AG08396 (cell line): Measurements from ENCODE around the gene CCNYL1.
A peak's percentile ranks its signal among the peaks of the same experiment; 100 is the strongest.
"Not testable (repeated sequence)": the region's sequence is repeated elsewhere in the genome, so short reads cannot be mapped to it uniquely, and the experiment has no call there.

Experiments
- DNase-seq: peaks from one replicate; pipeline ENCODE4 v3.0.0; 2012; ENCODE audit warnings: low spot score, mixed read lengths

The CCNYL1 gene

DNA sequence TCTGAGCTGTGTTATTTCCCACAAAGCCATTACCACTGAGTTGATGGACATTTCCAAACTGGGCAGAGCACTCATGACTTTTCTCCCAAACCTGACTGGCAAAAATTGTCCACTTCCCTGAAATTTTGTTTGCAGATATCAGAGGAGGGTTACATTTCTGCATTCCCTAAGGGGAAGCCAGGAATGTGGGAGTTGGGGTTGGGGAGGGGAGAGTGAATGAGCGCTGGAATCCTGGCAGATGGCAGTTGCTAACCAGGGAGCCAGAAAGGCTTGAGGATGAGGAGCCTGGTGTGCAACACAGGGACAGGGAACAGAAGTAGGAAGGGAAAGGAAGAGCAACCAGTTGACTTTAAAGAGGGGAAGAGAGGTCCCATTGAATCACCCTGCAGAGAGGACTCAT is 14.0 kb upstream of the CCNYL1 start:
- no peak for DNase-seq

DNA sequence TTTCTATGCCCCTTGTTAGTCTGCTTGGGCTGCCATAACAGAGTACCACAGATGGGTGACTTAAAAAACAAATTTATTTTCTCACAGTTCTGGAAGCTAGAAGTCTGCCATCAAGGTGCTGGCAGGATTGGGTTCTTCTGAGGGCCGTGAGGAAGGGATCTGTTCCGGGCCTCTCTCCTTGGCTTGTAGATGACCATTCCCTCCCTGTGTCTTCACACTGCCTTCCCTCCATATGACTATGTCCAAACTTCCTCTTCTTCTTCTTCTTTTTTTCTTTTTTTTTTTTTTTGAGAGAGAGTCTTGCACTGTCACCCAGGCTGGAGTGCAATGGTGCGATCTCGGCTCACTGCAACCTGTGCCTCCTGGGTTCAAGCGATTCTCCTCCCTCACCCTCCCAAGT is 13.1 kb upstream of the CCNYL1 start:
- no peak for DNase-seq

DNA sequence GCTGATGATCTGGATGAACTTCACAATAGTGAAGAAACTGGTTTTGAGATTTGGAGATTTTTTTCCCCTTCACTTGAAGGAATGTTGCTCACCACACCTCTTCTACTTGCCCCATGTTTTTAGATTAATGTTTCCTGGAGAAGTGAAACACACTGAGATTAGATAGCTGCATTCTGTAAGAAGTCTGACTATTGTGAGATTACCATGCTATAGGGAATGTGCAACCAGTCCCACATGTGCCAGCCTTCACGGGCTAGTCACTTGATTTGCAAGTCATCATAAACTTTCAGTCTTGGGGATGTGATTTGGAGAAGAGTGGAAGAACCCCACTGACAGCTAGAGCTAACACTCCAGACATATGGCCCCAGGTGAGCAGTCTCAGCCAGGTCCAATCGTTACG is 7.4 kb upstream of the CCNYL1 start:
- DNase-seq, result no peak

DNA sequence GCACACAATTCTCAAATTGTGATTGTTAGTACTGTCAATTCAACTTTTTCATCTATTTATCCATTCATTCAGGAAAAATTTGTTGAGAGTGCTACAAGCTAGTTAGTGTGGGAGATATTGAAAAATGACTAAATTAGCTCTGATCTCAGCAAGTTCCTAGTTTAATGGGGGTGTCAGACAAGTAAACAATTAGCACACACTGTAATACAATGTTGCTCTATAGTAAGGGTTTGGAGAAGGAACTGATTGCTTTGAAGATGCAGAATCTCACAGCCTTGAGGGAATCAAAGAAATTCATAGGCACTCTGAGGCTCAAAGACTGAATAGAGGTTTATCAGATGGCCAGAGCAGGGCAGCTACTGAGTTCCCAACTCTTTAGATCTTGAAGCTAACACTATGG is 6.8 kb upstream of the CCNYL1 start:
- DNase-seq, result no peak

DNA sequence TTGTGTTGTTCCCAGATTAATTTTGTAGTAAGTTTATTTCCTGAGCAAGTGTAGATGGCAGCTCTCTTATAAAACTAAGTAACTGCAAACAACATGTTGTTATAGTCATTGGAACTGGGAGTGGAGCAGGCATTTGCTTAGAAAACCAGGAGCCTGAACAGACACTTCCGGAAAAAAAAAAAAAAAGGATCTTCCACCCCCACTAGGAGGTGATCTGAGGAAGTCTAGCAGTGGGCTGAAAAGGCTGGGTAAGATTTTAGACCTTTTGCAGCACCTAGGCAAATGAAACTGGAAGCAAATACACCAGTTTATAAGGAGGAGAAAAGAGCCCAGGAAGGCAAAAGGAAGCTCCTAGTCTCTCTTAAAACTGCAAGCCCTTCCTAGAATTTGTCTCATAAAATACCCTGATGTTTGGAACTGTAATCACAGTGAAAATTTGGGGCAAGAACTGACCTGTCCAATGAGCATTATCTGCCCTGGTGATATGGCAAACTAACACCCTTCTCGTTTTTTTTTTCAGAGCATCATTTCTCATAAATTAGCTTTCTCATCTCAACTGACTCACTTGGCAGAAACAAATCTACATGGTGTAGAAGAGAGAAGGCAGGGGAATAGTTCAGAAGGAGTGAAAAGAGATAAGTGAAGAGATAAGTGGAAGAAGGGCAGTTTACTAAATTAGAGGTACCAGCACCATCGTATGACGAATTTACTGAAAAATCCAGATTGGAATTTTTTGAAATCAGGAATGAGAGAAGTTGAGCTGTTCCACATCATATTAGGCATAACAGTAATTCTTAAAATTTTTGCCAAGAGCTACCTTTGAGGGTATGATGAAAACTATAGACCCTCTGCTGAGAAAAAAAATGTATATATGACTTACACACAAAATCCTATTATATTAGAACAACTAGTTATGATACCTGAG is 4.2 kb upstream of the CCNYL1 start:
- DNase-seq, result no peak

DNA sequence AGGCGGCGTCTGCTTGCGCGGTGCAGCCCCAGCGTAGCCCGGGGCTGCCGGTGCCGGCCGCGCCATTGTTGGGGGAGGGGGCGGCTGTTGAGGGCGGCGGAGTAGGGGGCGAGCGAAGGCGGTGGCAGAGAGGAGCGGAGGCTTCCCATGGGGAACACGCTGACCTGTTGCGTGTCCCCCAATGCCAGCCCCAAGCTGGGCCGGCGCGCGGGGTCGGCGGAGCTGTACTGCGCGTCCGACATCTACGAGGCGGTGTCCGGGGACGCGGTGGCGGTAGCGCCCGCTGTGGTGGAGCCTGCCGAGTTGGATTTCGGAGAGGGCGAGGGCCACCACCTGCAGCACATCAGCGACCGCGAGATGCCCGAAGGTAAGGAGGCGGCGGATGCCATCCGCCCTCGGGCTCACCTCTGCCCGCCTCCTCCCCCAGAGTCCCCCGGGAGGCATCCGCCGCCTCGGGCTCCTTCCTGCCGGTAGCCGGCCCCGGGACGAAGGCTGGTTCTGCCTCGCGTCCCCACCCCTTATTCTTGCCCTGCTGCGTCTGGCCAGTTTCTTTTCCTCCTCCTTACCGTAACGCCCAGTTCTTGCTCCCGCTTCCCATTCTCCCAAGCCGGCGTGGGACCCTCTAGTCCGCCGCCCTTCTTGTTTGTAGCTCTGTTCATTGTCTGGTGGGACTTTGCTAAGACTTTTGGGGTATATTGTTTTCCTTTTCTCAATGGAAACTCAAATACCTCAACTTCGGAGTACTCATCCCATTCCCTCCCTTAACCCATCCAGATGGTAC is 500 bp downstream of the CCNYL1 start:
- peak; percentile 65 for DNase-seq

DNA sequence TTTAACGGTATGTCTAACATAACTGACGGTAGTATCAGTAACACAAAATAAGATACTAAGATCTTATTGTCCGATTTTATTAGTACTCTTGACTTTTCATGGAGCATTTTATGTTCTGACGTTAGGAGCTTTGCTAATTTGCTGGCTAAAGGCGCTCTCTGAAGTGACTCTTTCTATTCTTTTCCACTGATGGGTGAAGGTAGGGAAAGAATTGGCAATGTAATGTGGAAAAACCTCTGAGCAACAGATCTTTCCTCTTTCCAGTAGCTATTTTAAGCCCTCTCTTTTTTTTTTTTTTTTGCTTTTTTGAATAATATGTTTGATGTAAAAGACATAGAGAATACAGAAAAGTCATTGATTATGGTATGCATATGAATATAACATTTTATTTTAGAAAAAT is 4.6 kb downstream of the CCNYL1 start:
- no peak for DNase-seq

DNA sequence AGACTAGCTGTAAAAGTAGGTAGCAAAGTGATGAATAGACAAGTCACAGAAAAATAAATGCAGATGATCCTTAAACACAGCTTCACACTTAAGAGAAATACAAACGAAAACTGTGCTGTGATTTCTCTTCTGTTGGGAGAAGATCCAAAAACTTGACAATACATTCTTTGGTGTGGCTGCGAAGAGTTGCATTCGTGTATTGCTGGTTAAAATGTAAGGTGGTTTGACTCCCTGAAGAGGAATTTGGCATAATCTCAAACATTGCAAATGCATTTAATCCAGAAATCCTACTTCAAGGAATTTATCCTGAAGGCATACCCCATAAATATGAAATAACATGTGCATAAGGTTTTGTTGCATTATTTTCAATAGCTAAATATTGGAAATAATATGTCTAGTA is 7.1 kb downstream of the CCNYL1 start:
- no peak for DNase-seq

DNA sequence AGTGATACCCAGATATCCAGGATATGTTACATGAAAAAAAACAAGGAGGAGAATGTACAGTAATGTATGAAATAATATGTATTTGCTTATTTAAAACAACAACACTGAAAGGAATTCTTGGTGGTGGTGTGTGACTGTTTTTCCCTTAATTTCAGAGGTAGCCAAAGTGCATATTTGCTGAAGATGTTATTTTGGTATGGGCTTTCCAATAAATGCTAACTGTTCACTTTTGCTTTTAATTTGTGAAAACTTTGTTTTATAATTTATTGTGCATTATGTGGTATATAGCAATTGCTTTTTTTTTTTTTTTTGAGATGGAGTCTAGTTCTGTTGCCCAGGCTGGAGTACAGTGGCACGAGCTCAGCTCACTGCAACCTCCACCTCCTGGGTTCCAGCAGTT is 7.6 kb downstream of the CCNYL1 start:
- no peak for DNase-seq

DNA sequence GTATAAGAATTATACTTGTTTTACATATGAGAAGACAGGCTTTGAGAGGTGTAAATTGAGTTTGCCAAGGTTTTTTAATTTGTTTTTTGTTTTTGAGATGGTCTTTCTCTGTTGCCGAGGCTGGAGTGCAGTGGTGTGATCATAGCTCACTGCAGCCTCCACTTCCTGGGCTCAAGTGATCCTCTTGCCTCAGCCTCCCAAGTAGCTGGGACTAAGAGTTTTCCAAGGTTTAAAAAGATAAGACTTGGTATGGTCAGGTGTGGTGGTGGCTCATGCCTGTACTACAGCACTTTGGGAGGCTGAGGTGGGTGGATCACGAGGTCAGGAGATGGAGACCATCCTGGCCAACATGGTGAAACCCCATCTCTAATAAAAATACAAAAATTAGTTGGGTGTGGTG is 8.2 kb downstream of the CCNYL1 start:
- not testable (repeated sequence) for DNase-seq

DNA sequence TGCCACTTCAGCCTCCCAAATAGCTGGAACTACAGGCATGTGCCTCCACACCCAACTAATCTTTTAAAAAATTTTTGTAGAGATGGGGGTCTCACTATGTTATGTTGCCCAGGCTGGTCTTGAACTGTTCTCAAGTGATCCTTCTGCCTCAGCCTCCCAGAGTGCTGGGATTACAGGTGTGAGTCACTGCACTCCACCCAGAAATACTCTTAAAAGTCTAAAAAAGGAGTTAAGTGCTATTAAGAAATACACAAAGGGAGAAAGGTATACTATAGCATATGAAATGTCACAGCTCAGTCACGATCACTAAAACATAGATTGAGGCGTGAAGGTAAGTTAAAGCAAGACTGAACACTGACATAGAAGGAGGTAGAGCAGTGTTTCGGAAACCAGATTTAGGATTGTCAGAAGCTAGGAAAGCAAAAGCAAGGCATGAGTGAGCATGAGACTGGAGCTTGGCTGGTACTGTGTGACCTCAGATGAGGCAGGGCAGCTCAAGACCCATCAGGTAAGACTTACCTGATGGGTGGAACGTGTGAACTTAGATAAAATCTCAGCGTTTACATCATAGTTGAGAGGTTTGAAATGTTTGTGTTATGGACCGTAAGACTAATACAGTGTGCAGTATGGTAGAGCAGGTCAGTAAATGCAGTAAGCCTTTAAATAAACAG is 9.2 kb downstream of the CCNYL1 start:
- no peak for DNase-seq

DNA sequence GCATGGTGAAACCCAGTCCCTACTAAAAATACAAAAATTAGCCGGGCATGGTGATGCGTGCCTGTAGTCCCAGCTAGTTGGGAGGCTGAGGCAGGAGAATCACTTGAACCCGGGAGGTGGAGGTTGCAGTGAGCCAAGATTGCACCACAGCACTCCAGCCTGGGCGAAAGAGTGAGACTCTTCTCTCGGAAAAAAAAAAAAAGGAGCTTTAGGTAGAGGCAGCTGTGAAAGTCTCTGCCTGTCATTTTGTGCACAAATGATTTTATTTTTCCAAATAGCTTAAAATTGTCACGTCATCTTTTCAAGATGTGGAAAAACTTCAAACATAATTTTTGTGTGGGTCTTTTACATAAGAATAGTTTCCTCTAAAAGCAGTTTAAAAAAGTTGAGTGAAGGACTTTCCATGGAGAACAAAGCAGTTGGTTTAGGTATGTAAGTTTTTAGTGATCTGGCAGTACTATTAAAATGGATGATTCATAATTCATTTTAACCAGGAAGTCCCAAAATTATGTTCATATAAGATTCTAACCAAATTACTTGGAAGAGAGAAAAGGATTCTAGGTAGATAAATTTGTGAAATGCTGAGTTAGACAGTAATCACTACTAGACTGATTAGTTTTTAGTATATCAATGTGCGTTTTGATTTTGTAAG is 11.5 kb downstream of the CCNYL1 start:
- no peak for DNase-seq

DNA sequence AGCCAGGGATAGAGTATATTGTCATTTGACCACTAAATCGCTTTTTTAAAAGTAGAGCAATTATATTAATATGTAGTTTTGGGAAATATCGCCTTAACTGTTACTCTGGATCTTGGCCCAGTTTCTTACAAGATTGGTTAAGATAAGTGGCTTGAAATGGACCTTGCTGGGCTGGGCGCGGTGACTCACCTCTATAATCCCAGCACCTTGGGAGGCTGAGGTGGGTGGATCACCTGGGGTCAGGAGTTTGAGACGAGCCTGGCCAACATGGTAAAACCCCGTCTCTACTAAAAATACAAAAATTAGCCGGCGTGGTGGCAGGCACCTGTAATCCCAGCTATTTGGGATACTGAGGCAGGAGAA is 12.0 kb downstream of the CCNYL1 start:
- DNase-seq, result not testable (repeated sequence)

DNA sequence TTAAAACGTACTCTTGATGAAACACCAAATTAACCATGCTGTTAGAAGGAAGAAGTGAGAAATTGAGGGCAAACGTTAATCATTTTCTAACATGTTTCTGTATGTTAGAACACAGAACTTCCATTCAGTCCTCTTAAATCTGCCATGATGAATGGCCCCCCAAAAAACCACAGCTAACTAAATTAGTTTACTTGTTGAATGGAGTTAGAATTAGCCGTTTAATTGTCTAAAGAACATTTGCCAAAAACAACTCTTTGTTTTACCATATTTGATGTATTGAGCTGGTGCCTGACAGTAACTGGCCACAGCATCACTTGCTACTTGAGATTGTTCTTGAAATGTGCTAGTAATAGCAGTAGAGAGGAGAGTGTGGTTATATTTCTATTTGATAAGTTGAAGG is 12.7 kb downstream of the CCNYL1 start:
- DNase-seq, result no peak

DNA sequence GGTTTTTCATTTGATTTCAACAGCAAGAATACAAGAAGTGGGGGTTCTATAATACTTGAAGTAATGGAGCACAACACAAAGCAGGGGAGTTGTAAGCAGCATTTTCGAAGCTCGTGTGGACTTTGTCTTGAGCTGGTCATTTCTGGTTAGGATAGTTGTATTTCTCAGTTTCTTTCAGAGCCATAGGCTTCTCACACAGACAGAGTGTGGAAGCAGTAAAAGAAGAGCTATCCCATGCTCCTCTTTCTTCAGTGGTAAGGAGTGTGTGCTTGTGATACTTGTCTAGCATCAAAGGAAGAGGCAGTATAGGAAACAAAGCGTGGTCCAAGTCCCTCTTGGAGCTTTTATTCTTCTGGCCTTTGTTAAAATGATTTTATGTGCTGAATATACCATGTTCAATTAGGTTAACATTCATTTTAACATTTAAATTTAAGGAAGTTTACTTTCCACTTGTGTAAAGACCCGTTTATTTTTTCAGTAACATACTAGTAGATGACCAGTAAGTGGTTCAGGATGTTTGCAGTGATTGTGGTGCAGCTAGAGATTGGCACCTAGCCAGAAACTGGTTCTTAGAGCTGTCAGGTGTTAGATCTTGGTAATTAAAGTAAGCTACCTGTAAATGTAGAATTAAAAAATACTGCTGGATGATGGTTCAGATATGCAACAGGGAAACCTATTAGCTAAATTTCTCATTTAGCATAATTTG is 14.6 kb downstream of the CCNYL1 start:
- no peak for DNase-seq

DNA sequence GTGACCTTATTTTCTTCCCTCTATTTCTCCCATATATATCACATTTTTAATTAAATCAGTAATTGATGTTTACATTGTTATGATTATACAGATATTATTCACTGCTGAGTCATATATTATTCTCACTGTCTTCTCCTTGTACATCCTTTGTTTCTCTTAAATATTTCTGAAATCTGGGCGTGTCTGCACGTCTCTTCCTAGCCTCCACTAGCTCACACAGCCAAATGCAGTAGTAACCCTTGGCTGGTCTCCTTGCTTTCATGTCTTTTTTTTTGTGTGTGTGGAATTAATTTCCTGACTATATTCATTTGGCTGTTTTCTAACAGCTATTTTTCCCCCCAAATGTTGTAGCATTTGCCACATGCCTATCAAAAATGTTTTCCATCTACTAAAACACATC is 15.8 kb downstream of the CCNYL1 start:
- DNase-seq, result no peak

DNA sequence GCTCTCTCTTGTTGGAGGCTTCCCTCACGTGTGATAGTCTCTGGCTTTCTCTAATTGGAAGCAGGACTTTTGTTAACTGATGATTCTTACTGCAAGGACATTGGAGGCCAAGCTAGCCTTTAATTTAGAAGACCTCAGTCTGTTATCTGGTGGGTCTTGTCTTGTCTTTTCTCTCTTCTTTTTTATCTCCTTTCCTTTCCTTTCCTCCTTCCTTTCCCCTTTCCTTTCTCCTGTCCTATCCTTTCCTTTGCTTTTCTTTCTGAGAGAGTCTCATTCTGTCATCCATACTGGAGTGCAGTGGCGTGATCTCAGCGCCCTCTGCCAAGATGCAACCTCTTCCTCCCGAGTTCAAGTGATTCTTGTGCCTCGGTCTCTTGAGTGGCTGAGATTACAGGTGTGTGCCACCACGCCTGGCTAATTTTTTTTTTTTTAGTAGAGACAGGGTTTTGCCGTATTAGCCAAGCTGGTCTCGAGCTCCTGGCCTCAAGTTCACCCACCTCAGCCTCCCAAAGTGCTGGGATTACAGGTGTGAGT is 18.1 kb downstream of the CCNYL1 start:
- DNase-seq, result no peak

DNA sequence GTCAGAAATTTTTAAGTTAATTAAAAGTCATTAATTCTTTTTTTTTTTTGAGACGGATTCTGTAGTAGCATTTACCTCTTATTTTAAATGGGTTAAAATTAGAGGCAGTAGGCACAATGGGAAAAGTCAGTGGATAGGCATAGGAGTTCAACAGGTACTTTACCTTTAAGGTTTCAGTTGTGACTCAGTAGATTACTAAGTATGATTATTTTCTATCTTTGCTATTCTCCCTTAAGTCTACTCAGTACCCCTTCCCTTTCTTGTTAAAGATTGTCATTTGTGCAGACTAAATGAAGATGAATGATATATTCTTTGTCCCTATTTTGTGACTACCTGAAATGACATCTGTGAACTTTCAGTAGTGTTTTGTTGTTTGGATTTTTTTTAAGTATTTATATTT is 19.7 kb downstream of the CCNYL1 start:
- DNase-seq, result no peak

DNA sequence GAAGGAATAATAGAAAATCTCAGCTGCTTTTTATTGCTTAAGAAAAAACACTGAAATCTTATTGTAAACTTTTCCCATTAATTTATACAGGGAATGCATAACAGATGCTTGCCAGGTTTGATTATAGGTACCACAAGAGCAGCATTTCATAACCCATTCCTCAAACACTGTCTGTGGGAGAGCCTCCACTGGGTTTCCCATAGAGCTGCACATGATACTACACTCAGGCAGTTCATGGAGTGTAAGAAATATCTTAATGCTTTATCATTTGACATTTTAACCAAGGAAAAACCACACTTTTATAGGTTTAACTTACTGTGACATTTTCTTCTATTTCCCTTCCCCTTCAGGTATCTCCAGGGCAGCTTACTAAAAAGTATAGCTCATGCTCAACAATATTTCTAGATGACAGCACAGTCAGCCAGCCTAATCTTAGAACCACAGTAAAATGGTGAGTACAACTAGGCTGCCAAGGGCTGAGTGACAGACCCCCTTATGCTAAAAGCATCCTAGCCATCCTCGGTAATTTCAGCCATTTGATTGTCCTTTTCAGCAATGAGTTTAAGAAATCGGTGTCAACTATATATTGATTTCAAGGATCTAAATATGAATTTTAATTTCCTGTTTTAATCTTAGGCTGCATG is 22.3 kb downstream of the CCNYL1 start:
- DNase-seq, result no peak

DNA sequence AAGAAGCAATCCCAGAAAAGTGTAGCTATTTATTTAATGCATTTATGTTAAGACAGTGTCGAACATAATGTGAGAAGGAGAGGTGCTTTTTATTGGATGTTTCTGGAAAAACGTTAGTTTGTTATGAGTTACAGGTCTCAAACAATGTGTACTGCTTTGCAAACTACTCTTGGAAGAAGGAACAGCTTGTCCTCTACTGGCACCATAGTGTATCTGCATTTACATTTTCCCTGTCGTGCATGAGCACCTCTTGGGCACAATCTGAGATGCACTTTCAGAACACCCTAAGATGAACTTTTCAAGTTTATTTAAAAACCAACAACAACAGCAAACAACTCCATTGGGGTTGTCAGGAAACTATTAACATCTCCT is 22.8 kb downstream of the CCNYL1 start:
- peak; percentile 18 for DNase-seq
